Germinal center (tissue), 1 donor: ENCODE results near the gene SENP2.
"Not testable (repeated sequence)": the region's sequence is repeated elsewhere in the genome, so short reads cannot be mapped to it uniquely, and the experiment has no call there.

Source experiments
- DNase-seq: peaks from one replicate; pipeline ENCODE4 v3.0.0; 2012; ENCODE audit warnings: mixed read lengths, low spot score

The SENP2 gene

GRCh38 chr3:185585859-185586685 is at the start of gene SENP2:
SENP2 (plus strand) TSS chr3:185586295; CDS start chr3:185586414, 119 bp downstream.
- peak; percentile 97 for DNase-seq

GRCh38 chr3:185537369-185537970 is 48.6 kb upstream of the SENP2 start:
- peak; percentile 34 for DNase-seq

GRCh38 chr3:185539934-185540333 is 46.2 kb upstream of the SENP2 start:
- DNase-seq, result no peak

GRCh38 chr3:185540695-185541094 is 45.4 kb upstream of the SENP2 start:
- no peak for DNase-seq

GRCh38 chr3:185549122-185549521 is 37.0 kb upstream of the SENP2 start:
- no peak for DNase-seq

- DNase-seq, result no peak
These were observed 36.4 kb upstream of the SENP2 start for GRCh38 chr3:185549651-185550111.

GRCh38 chr3:185552358-185552877 is 33.7 kb upstream of the SENP2 start, which contains the start of gene LIPH:
LIPH (minus strand) TSS chr3:185552588; CDS start chr3:185552471, 117 bp downstream.
- no peak for DNase-seq

- no peak for DNase-seq
These were observed 31.0 kb upstream of the SENP2 start for GRCh38 chr3:185555101-185555501.

GRCh38 chr3:185555860-185556347 is 30.2 kb upstream of the SENP2 start:
- no peak for DNase-seq

- not testable (repeated sequence) for DNase-seq
These were observed 29.5 kb upstream of the SENP2 start for GRCh38 chr3:185556640-185557039.

GRCh38 chr3:185558395-185558794 is 27.7 kb upstream of the SENP2 start:
- no peak for DNase-seq

- DNase-seq, result no peak
These were observed 26.4 kb upstream of the SENP2 start for GRCh38 chr3:185559706-185560090.

- no peak for DNase-seq
These were observed 25.4 kb upstream of the SENP2 start for GRCh38 chr3:185560676-185561075.

GRCh38 chr3:185561374-185561943 is 24.6 kb upstream of the SENP2 start:
- DNase-seq, result no peak

GRCh38 chr3:185561958-185562357 is 24.1 kb upstream of the SENP2 start:
- DNase-seq, result no peak

- DNase-seq, result no peak
These were observed 13.9 kb upstream of the SENP2 start for GRCh38 chr3:185572183-185572582.

- DNase-seq, result peak; percentile 53
These were observed 10.8 kb upstream of the SENP2 start for GRCh38 chr3:185575108-185575869.

GRCh38 chr3:185582236-185582635 is 3.9 kb upstream of the SENP2 start:
- no peak for DNase-seq

GRCh38 chr3:185582871-185583270 is 3.2 kb upstream of the SENP2 start:
- no peak for DNase-seq

- DNase-seq, result no peak
These were observed 2.2 kb upstream of the SENP2 start for GRCh38 chr3:185583925-185584324.

GRCh38 chr3:185584686-185585085 is 1.4 kb upstream of the SENP2 start:
- DNase-seq, result no peak

- no peak for DNase-seq
These were observed 607 bp upstream of the SENP2 start for GRCh38 chr3:185585518-185585858.
